Ascending aorta (tissue), 2 donors: Measurements from ENCODE around the gene NAXD. TPM values are rescaled to one million over a fixed set of nuclear protein-coding genes. Genes with fewer than 3 reads are reported as not detected.

ENCODE experiments used
- DNase-seq, 2 donors: peaks; one replicate each; pipeline ENCODE4 v3.0.0-alpha.2; 2019; ENCODE audit warnings: low spot score in 2 of 2
- H3K27ac ChIP-seq, 2 donors: fragments of 200-600 bp; sonication (generic); one replicate each; pipeline ENCODE4 v1.5.1; 2016 to 2017; ENCODE audit warnings: mild to moderate bottlenecking in 1 of 2
- H3K27me3 ChIP-seq: fragments of 200-600 bp; sonication (generic); one replicate; pipeline ENCODE4 v1.5.1; 2017
- H3K36me3 ChIP-seq, 2 donors: fragments of 200-600 bp; sonication (generic); one replicate each; pipeline ENCODE4 v1.5.1; 2016
- H3K4me1 ChIP-seq, 2 donors: fragments of 200-600 bp; sonication (generic); one replicate each; pipeline ENCODE4 v1.5.1; 2016 to 2017; ENCODE audit warnings: mild to moderate bottlenecking in 1 of 2
- H3K4me3 ChIP-seq, 2 donors: fragments of 200-600 bp; sonication (generic); one replicate each; pipeline ENCODE4 v1.5.1; 2016 to 2017; ENCODE audit warnings: mild to moderate bottlenecking in 1 of 2
- H3K9me3 ChIP-seq, 2 donors: fragments of 200-600 bp; sonication (generic); one replicate each; pipeline ENCODE4 v1.5.1; 2016
- intact Hi-C: fragments of 100-400 bp; cut with DNase I; formaldehyde crosslinking; loops from one replicate; pipeline ENCODE4 v1.15.1; 2023
- total RNA-seq: library from RNA; depleted of rRNA; stranded (reverse); fragments of >200 nt; gene quantifications from one replicate; pipeline ENCODE4 v1.1.0, GENCODE V29; 2016
- TF ChIP-seq, protein P1 (sequence below), 3 experiments: fragments of 200-600 bp in 2 of 3; fragments of 450-650 bp in 1 of 3; sonication (generic) in 2 of 3; IDR thresholded peaks; one replicate each; pipeline ENCODE4 v1.5.1; 2016 to 2019; ENCODE audit warnings: antibody characterized with exemption in 3 of 3, mild to moderate bottlenecking in 1 of 3, moderate library complexity in 1 of 3

Gene NAXD
- total RNA-seq, 1 donor from 2014 or later, result 1.9 TPM

DNA sequence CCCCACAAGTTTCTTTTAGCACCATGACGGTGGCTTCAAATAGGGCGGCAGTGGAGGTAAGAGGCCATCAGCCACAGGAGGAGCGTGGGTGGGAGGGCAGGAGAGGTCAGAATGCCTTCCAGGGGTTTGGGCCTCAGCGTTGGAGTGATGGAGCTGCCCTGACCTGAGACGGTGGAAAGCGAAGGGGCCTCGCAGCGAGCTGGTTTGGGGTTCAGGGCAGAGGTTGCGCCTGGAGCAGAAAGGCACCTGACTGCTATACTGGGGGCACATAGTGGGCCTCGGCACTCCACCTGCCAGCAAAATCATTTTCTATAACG lies 382 bp upstream of the NAXD start:
- TF ChIP-seq, protein P1, sequence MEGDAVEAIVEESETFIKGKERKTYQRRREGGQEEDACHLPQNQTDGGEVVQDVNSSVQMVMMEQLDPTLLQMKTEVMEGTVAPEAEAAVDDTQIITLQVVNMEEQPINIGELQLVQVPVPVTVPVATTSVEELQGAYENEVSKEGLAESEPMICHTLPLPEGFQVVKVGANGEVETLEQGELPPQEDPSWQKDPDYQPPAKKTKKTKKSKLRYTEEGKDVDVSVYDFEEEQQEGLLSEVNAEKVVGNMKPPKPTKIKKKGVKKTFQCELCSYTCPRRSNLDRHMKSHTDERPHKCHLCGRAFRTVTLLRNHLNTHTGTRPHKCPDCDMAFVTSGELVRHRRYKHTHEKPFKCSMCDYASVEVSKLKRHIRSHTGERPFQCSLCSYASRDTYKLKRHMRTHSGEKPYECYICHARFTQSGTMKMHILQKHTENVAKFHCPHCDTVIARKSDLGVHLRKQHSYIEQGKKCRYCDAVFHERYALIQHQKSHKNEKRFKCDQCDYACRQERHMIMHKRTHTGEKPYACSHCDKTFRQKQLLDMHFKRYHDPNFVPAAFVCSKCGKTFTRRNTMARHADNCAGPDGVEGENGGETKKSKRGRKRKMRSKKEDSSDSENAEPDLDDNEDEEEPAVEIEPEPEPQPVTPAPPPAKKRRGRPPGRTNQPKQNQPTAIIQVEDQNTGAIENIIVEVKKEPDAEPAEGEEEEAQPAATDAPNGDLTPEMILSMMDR (IDR thresholded peaks at IDR 0.05), result no peak
- no peaks in the 10 kb centered on the region for H3K36me3 ChIP-seq
- no peaks in the 10 kb centered on the region for H3K9me3 ChIP-seq
- H3K4me1 ChIP-seq, result peaks cover 6 to 21% of the 10 kb centered on the region in 2 donors
- H3K27ac ChIP-seq, result peak overlapping the region; percentile 95 to 96
- no peak for DNase-seq
- intact Hi-C loops, result loop anchor here (2.0 to 5.0 kb wide), 3 partner anchors 54 to 98 kb away; partner anchors contain the start of genes ING1 and RAB20
- H3K4me3 ChIP-seq, result peak overlapping the region; percentile 89 to 98
- no peaks in the 10 kb centered on the region for H3K27me3 ChIP-seq

DNA sequence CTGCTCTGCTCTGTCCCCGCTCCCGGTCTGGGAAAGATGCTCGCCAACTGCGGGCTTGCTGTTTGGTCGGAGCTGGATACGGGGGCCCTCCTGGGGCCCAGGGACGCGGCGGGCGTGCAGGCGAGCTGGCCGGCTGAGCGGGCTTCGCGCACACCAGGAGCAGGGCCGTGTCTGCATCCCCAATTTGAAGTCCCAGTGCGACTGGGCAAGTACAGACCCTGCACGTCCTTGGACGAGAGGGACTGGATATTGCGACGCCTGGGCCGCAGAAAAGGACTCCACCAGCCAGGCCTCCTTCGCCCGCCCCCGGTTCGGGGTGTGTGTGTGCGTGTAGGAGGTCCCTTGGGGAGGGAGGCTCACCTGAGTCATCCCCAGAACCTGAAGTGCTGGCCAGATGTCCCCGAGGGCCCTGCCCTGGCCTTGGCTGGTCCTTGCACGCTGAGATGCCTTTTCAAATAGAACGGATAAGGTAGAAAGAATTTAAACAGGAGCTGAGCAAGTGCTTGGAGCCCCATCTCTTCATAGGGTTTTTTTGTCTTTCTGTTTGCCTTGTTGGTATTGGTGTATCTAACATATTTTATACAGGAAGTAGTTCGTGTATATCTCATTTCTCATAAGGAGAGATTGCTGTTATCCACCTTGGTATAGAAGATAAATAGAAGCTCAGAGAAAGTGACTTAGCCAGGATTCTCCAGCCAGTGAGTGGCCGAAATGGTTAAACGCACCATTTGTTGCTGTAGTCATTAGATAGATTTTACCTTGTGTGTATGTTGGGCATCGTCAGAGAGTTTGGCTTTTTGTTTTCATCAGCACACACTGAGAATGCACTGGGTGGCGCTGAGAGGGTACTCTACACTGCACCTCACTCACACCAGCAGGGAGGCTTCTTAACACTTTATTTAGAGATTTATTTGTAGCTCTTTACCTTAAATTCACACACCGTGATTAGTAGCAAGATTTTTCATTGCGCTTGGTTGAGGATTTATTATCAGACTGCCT lies 1.1 kb downstream of the NAXD start:
- peak; percentile 38 to 72 for DNase-seq
- intact Hi-C loops, result loop anchor here (5.0 kb wide), 1 partner anchor 94 kb away; no protein-coding TSS in a partner anchor
- peaks cover 6 to 21% of the 10 kb centered on the region in 2 donors for H3K4me1 ChIP-seq

DNA sequence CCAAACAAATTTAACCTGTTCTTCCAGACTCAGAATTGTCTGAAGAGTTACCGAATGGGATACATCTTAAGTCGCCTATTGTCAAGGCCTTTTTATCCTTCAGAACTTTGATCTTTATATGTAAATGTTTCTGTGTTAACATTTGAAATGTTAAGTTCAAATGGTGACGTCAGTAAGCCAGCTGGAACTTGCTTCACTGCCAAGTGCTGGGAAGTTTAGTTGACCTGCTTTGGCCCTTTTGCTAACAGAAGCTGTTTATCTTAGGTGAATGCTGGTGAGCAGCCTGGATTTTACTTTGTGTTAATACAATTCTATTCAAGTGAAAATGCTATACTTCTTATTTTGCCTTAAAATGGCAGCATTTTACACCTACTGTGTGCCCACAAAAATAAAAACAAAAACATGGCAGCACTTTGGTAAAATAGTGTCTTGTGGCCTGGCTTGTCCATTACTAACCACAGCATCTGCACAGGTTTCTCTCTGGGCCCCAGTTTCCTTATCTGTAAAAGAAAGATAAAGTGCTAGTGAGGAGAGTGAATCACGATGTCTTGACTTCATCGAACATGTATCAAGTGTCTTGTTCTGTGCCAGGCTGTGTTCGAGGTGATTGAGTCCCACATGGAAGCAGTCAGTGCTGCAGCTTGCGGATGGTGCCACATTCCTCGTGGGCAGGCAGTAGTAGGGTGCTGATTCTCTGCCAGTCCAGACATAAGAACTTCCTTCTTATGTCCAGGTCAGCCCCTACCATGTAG lies 2.2 kb downstream of the NAXD start:
- no peaks in the 10 kb centered on the region for H3K27me3 ChIP-seq
- peaks cover under 1% of the 10 kb centered on the region in 2 donors for H3K36me3 ChIP-seq
- peak overlapping the region in 1 of 2 donors; percentile 95 for H3K27ac ChIP-seq
- no peak for DNase-seq
- TF ChIP-seq, protein P1 (IDR thresholded peaks at IDR 0.05), result no peak
- H3K9me3 ChIP-seq, result no peaks in the 10 kb centered on the region
- H3K4me3 ChIP-seq, result no peak overlapping the region
- intact Hi-C loops, result loop anchor here (5.0 kb wide), 1 partner anchor 95 kb away; no protein-coding TSS in a partner anchor
- peaks cover 6 to 21% of the 10 kb centered on the region in 2 donors for H3K4me1 ChIP-seq

More for the DNA sequence above, 1.1 kb downstream of the NAXD start:
- Histone ChIP-seq H3K36me3 (no peaks in the 10 kb centered on the region), H3K27ac (peak overlapping the region; percentile 95 to 96), H3K4me3 (peak overlapping the region; percentile 89 to 98), H3K9me3 (no peaks in the 10 kb centered on the region), H3K27me3 (no peaks in the 10 kb centered on the region)
- TF ChIP-seq, protein P1 (IDR thresholded peaks at IDR 0.05), result no peak

DNA sequence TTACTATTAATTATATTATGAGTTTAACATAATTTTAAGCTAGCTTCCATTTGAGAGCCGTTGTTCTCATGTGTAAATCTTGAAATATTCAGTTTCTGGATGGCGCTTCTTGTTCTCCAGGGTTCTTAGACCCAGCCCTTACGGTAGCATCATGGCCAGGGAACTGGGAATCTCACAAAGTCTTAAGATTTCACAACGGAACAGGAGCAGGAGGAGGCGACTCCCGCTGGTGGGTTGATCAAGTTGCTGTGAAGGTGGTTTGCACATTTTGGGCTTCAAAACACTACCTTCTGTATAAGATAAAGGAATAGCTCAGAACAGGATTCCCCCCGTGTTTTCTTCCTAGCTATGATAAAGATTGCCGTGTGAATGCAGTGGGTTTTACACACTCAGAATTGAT lies 2.8 kb downstream of the NAXD start:
- DNase-seq, result no peak
- no peak overlapping the region for H3K4me3 ChIP-seq
- H3K9me3 ChIP-seq, result no peaks in the 10 kb centered on the region
- H3K4me1 ChIP-seq, result peaks cover 6 to 21% of the 10 kb centered on the region in 2 donors
- intact Hi-C loops, result loop anchor here (5.0 kb wide), 1 partner anchor 96 kb away; no protein-coding TSS in a partner anchor
- H3K27me3 ChIP-seq, result no peaks in the 10 kb centered on the region
- no peak overlapping the region for H3K27ac ChIP-seq
- H3K36me3 ChIP-seq, result peaks cover 6 to 7% of the 10 kb centered on the region in 2 donors
- TF ChIP-seq, protein P1 (IDR thresholded peaks at IDR 0.05), result no peak

DNA sequence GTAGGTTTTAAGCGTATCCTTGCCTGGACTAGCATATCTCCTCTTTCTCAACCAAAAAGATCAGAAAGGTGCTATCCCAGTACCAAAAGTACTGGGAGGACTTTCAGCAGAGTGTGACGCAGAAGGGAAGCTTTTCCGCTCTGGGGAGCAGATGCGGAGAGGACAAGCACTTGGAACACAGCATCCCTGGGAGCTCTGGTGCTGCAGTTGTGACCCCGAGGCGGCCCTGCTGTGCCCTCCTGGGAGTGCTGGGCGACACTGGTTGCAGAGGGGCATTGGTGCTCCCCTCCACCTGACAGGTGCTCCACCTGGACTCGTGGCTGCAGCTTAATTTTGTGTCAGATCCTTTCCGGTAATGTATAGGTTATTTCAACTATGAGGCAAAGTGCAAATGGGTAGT lies 3.4 kb downstream of the NAXD start:
- no peak for DNase-seq
- Histone ChIP-seq H3K9me3 (no peaks in the 10 kb centered on the region), H3K27ac (no peak overlapping the region), H3K36me3 (peaks cover 12 to 13% of the 10 kb centered on the region in 2 donors), H3K27me3 (no peaks in the 10 kb centered on the region), H3K4me1 (peaks cover 6 to 21% of the 10 kb centered on the region in 2 donors), H3K4me3 (no peak overlapping the region)
- TF ChIP-seq, protein P1 (IDR thresholded peaks at IDR 0.05), result no peak
- intact Hi-C loops, result loop anchor here (5.0 kb wide), 1 partner anchor 96 kb away; no protein-coding TSS in a partner anchor
